HEK293T (cell line): ENCODE results near the gene METTL9.

Source experiments
- BHLHE40 ChIP-seq: fragments of 450-650 bp; IDR thresholded peaks from 2 replicates; pipeline ENCODE4 v1.6.1; 2016; ENCODE audit warnings: mild to moderate bottlenecking, moderate library complexity, borderline replicate concordance
- TARDBP ChIP-seq: fragments of 450-650 bp; IDR thresholded peaks from 2 replicates; pipeline ENCODE4 v1.6.1; 2016

DNA sequence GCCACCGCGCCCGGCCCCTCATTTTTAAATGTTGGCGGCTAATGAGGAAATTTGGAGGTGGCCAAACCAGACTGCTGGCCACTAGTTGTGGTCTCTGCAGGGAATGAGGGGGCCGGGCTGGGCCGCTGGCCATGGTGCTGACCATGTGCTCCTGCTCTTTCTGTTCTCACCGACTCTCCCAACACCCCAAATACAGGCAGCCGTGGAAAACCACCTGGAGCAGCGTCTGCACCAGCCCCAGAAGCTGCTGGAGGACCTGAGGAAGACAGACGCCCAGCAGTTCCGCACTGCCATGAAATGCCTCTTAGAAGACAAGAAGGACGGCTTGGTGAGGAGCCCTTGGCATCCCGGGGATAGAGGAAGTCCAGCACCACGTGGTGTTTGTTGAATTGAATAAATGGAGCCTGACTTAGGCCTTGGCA lies 85.7 kb downstream of the METTL9 start:
- TF ChIP-seq TARDBP (no peak), BHLHE40 (no peak)
